ENCODE results near the gene REXO5. TPM values are rescaled to one million over a fixed set of nuclear protein-coding genes. Genes with fewer than 3 reads are reported as not detected.

Gene REXO5
- total RNA-seq, 4 donors from 2014 or later, result 2.0 to 4.9 (median 2.7) TPM

DNA sequence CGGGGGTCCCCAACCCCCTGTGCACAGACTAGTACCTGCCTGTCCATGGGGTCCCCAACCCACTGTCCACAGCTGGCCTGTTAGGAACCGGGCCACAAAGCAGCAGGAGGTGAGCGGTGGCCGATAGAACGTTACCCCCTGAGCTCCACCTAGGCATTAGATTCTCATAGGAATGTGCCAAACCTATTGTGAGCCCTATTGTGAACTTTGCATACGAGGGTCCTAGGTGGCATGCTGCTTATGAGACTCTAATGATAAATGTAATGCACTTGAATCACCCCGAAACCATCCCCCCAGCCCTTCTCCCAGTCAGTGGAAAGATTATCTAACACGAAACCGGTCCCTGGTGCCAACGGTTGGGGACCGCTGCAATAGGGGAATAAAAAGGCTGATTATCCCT, 1.5 kb downstream of the REXO5 start:
- H3K4me1 ChIP-seq, result peaks cover 5 to 24% (median 20%) of the 10 kb centered on the region in 4 donors
- no peaks in the 10 kb centered on the region for H3K36me3 ChIP-seq
- no peaks in the 10 kb centered on the region for H3K9me3 ChIP-seq
- H3K4me3 ChIP-seq, result no peak overlapping the region
- H3K27ac ChIP-seq (replicated peaks in 1 of 4), result no peak overlapping the region
- WGBS, result 86% methylated on average over 11 of the region's 11 CpGs
- TF ChIP-seq EP300 (IDR thresholded peaks at IDR 0.05) (no peak), POLR2AphosphoS5 (IDR thresholded peaks at IDR 0.05) (no peak), POLR2A (IDR thresholded peaks at IDR 0.05; ENCODE audit: low read depth) (no peak)
- TF ChIP-seq, protein P1, sequence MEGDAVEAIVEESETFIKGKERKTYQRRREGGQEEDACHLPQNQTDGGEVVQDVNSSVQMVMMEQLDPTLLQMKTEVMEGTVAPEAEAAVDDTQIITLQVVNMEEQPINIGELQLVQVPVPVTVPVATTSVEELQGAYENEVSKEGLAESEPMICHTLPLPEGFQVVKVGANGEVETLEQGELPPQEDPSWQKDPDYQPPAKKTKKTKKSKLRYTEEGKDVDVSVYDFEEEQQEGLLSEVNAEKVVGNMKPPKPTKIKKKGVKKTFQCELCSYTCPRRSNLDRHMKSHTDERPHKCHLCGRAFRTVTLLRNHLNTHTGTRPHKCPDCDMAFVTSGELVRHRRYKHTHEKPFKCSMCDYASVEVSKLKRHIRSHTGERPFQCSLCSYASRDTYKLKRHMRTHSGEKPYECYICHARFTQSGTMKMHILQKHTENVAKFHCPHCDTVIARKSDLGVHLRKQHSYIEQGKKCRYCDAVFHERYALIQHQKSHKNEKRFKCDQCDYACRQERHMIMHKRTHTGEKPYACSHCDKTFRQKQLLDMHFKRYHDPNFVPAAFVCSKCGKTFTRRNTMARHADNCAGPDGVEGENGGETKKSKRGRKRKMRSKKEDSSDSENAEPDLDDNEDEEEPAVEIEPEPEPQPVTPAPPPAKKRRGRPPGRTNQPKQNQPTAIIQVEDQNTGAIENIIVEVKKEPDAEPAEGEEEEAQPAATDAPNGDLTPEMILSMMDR (IDR thresholded peaks at IDR 0.05), result no peak
- no peaks in the 10 kb centered on the region for H3K27me3 ChIP-seq
- no peak for DNase-seq (ENCODE audit: extremely low spot score)
- intact Hi-C loops (cut with DNase I), result no loop called here

DNA sequence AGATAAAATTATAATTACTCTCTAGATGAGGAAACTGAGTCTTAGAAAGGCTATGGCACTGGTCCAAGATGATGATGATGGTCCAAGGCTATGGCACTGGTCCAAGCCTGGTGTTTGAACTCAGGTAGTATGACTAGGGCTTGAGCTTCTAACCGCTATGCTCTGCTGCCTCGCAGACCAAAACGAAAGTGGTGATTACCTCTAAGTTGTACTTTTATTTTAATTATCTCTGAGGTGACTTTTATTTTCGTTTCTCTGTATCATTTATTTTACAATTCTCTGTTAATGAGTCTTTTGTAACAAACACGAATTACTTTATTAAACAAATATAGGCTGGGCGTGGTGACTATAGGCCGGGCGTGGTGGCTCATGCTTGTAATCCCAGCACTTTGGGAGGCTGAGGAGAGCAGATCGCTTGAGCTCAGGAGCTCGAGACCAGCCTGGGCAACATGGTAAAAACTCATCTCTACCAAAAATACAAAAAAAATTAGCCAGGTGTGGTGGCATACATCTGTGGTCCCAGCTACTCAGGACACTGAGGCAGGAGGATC, 5.6 kb downstream of the REXO5 start:
- intact Hi-C loops (cut with DNase I), result no loop called here
- Histone ChIP-seq H3K36me3 (peaks cover 0 to 8% (median 0%) of the 10 kb centered on the region in 4 donors), H3K4me1 (peaks cover 0 to 9% (median 6%) of the 10 kb centered on the region in 4 donors), H3K4me3 (no peak overlapping the region), H3K9me3 (no peaks in the 10 kb centered on the region), H3K27me3 (no peaks in the 10 kb centered on the region), H3K27ac (replicated peaks in 1 of 4) (no peak overlapping the region)
- TF ChIP-seq EP300 (IDR thresholded peaks at IDR 0.05) (no peak), POLR2A (IDR thresholded peaks at IDR 0.05; ENCODE audit: low read depth) (no peak), POLR2AphosphoS5 (IDR thresholded peaks at IDR 0.05) (no peak)
- TF ChIP-seq, protein P1 (IDR thresholded peaks at IDR 0.05), result no peak
- no peak for DNase-seq (ENCODE audit: extremely low spot score)
- WGBS, result 94% methylated on average over 10 of the region's 10 CpGs

DNA sequence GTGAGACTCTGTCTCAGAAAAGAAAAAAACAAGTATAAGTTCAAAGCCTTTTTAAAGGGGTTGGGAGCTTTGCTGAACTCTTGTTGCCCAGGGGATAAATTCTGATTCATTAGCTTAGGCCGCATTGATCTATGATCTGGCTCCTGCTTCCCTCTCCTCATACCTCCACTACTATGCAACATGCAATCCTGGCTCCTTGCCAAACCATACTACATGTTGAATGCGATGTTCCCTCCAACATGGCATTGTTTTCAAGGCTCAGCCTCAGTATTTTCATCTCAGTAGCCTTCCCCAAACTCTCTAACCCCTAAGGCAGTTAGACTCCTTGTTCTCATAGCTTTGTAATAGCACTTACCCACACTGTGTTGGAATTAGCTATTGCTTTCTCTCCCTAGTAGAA, 6.2 kb downstream of the REXO5 start:
- WGBS, result 82% methylated on average over 2 of the region's 2 CpGs
- Histone ChIP-seq H3K9me3 (no peaks in the 10 kb centered on the region), H3K27me3 (no peaks in the 10 kb centered on the region), H3K4me3 (no peak overlapping the region), H3K36me3 (peaks cover 0 to 8% (median 0%) of the 10 kb centered on the region in 4 donors), H3K27ac (replicated peaks in 1 of 4) (no peak overlapping the region), H3K4me1 (peaks cover 0 to 3% (median under 1%) of the 10 kb centered on the region in 4 donors)
- intact Hi-C loops (cut with DNase I), result no loop called here
- TF ChIP-seq, protein P1 (IDR thresholded peaks at IDR 0.05), result no peak
- TF ChIP-seq EP300 (IDR thresholded peaks at IDR 0.05), result no peak
- no peak for TF ChIP-seq POLR2A (IDR thresholded peaks at IDR 0.05; ENCODE audit: low read depth)
- DNase-seq (ENCODE audit: extremely low spot score), result no peak

DNA sequence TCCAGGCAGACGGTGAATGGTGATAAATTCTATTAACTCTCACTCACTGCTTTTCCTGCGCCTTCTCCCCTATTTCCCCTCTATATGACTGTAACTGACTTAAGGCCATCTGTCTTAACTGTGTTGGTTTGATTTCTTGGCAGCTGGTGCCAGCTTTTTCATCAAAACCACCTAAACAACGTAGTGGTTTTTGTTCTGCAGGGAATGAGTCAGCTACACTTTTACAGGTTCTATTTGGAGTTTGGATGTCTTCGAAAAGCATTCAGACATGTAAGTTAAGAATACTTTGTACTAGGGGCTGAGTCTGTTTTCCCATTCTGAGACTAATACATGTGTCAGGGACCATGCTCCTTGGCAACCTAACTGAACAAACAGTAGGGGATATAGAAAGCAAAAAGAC, 8.5 kb downstream of the REXO5 start:
- intact Hi-C loops (cut with DNase I), result no loop called here
- no peak overlapping the region for H3K27ac ChIP-seq (replicated peaks in 1 of 4)
- H3K4me3 ChIP-seq, result no peak overlapping the region
- no peaks in the 10 kb centered on the region for H3K9me3 ChIP-seq
- TF ChIP-seq POLR2A (IDR thresholded peaks at IDR 0.05; ENCODE audit: low read depth) (no peak), EP300 (IDR thresholded peaks at IDR 0.05) (no peak), POLR2AphosphoS5 (IDR thresholded peaks at IDR 0.05) (no peak)
- TF ChIP-seq, protein P1 (IDR thresholded peaks at IDR 0.05), result no peak
- no peaks in the 10 kb centered on the region for H3K4me1 ChIP-seq
- DNase-seq (ENCODE audit: extremely low spot score), result no peak
- peaks cover 0 to 8% (median 0%) of the 10 kb centered on the region in 4 donors for H3K36me3 ChIP-seq
- no peaks in the 10 kb centered on the region for H3K27me3 ChIP-seq
- WGBS, result 78% methylated on average over 4 of the region's 4 CpGs
